Central memory CD4-positive, alpha-beta T cell (primary cell): ENCODE data around the gene DLG2.
"Not testable (repeated sequence)": the region's sequence is repeated elsewhere in the genome, so short reads cannot be mapped to it uniquely, and the experiment has no call there.

ENCODE experiments used
- DNase-seq: peaks from one replicate; pipeline ENCODE4 v3.0.0; 2022

Gene DLG2

GRCh38 chr11:85301895-85302678 is 325.1 kb downstream of the DLG2 start:
- no peak for DNase-seq

DNA sequence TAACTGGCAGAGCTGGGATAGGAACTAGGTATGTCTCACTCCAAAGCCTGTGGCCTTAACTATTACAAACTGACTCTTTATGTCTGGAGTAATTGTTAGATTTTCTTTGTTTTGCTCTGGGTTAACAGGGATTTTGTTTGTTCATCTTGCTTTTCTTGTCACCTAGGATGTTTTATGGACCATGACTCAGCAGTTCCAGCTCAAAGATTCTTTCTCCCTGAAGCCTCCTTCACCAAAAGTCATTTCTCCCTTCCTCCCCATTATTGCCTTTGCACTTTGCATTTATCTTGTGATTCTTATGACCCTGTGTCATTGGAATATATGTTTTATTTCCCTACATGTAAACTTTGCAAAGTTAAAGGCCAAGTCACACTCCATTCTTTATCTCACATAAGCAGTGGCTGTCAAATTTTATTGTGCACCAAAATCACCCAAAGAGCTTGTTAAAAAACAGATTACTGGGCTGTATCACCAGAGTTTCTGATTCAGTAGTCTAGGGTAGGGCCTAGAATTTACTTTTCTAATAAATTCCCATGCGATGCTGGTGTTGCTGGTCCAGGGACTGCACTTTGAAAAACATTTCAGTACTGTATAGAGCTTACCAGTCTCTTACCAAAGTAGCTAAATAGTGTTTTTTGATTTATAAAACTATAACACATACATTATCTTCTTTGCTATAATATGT is 327.7 kb downstream of the DLG2 start:
- no peak for DNase-seq

GRCh38 chr11:85295694-85296271 is 331.4 kb downstream of the DLG2 start:
- no peak for DNase-seq

- DNase-seq, result no peak
Observed at GRCh38 chr11:85281550-85281949, 345.6 kb downstream of the DLG2 start.

DNA sequence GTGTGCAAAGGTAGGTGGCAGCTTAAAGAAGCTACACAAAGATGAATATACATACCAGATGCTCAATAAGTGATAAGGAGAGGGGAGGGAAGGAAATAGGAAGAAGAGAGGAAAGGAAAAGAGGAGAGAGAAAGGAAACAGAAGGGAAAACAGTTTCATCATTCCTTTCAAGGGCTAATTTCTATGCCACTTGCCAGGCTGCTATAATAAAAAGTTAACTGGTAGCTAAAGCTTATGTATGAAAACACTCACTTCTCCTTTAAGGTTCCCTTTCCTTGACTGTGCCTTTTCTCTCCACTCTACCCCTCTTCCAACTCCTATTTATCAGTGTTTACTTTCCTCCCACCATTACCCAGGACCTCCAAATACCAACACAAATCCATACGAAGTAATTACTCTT is 347.9 kb downstream of the DLG2 start:
- no peak for DNase-seq

DNA sequence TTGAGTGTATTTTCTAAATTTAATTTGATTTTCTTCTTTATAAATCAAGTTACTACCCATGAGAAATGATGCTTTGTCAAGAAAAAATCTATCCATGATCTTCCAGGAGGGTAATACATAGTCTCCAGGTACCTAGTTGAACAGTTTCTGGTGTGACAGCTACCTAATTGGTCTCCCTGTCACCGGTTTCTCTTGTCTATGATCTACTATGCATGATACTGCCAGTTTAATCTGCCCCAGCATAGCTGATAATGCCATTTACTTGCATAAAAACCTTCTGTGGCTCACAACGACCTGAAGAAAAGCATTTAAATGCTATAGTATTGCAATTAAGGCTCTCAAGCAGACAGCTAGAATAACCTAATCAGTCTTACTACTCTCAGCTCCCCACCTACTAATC is 349.5 kb downstream of the DLG2 start:
- DNase-seq, result no peak

GRCh38 chr11:85276332-85276731 is 350.8 kb downstream of the DLG2 start:
- no peak for DNase-seq

GRCh38 chr11:85270315-85270714 is 356.8 kb downstream of the DLG2 start:
- not testable (repeated sequence) for DNase-seq

GRCh38 chr11:85269109-85269508 is 358.0 kb downstream of the DLG2 start:
- no peak for DNase-seq

DNA sequence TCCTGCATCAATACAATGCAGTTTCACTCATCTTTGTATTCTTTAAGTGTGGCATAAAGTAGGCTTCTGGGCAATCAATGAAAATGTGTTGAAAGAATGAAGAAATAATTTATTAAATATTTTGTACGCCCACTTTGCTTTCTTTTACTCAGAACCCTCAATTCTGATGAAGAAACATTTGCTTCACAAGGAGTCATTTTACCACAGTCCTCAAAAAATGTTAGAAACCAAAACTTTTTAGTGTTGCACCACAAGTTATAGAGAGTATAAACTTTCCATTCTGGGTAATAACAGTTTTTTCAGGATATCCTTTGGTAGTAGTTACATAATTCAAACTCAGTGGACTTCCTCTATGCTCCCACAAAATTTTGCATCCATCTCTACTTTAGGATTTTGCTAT is 360.5 kb downstream of the DLG2 start:
- DNase-seq, result no peak

DNA sequence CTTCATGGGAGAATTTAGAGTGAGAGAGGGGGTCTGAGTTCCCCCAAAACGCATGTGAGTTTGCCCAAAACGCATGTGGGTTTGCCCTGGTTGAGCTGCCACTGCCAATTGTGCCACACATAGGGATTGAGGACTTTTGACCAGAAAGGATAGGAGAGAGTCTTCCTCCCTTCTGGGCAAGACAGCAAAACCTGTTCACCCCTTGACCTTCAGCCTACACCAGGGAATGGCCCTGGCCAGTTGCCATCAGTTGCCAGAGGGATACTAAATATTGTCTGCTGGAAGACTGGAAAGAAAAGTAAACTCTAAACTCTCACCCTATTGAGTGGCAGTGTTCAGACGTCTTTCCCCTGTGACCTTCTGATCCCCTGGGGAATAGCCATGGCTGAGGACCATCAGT is 363.8 kb downstream of the DLG2 start:
- DNase-seq, result no peak

- no peak for DNase-seq
Observed at GRCh38 chr11:85257837-85258236, 369.3 kb downstream of the DLG2 start.

DNA sequence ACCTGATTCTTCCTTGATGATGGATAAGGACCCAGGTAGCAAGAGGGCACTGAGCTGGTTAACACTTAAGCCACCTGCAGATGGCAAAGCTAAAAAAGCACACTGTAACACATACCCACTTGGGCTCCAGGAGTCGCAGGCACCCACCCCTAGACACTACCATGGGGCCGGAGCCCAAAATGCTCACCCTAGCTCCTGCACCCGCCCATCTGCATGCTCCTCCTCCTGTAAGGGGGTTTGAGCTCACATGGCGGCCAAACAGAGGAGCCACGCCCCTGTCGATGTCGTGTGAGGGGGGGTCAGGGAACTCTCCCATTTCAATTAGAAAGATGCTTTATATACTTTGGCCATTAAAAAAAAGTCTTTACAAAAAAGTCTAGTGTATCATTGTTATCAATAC is 370.7 kb downstream of the DLG2 start:
- no peak for DNase-seq

DNA sequence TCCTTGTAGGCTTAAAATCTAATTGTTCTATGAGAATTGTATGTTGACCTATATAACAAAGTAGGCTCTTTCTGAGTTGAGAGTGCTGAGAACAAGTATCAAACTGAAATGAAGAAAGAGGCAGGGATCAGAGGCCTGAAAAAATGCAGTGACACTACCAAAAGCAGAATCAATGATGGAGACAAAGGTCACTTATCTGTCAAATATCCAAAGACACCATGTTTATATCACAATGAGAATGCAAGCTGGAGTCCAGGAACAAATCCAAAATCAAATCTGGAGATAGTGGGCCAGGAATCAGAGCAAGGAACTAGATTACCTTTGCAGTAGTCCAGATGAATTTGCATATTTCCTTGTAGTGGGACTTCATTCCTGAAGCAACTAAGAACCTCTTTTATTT is 377.7 kb downstream of the DLG2 start:
- DNase-seq, result no peak

DNA sequence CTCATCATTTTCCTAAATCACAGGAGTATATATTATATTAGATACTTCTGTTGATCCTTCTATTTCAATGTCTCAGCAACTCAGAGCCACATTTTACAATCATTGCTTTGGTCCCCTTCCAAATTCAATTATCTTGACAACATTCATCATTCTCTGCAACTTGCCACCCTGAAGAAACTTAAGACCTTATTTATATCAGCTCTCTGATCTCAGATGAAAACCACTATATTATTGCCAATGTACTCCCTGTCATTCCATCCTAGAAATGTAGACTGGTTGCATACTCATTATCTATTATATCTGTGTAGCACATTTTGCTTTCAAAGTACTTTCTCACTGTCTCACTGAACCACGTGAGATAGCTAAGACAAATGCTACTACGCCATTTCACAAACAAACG is 379.3 kb downstream of the DLG2 start:
- no peak for DNase-seq

DNA sequence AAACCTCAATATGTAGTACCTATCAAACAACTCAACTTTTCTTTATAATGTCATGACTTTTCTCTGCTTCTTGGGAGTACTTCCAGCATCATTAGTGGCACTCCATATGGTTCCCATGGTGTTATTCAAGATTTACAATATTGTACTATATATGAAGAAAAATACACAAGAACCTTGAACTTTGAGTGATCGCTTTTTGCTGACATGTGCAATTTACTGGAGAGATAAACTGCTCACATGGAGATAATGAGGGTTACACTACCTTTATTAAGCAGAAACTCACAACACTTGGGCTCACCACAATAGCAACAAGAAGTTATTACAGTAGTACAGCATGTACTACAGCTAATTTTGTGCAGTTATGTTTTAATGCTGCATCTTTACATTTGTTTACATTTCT is 388.2 kb downstream of the DLG2 start:
- no peak for DNase-seq

DNA sequence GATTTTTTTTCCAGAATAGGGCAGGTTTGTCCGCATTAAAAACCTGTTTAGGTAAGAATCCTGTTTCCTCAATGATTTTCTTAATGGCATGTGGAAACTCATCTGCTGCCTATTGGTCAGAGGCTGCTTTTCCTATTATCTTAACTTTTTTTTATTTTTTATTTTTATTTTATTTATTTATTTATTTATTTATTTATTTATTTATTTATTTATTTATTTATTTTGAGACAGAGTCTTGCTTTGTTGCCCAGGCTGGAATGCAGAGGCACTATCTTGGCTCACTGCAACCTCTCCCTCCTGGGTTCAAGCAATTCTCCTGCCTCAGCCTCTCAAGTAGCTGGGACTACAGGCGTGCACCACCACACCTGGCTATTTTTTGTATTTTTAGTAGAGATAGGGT is 389.1 kb downstream of the DLG2 start:
- DNase-seq, result not testable (repeated sequence)

GRCh38 chr11:85236211-85236610 is 390.9 kb downstream of the DLG2 start:
- DNase-seq, result no peak

DNA sequence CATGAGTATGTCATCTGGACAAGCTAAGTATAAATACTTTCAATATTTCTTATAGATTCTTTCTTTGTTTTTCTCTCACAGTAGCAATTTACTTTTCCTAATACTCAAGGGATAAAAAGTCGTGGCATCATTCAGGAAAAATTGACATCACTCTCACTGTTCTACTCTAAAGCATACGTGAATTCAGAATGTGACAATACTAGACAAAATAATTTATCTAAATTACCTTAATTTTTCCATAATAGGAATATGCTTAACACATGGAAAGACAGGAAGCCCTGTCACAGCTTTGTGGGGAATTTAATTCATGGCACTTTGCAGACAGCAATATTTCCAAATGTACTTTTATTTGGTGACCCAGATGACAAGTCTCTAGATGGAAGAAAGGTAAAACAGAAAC is 394.6 kb downstream of the DLG2 start:
- no peak for DNase-seq

GRCh38 chr11:85231588-85231987 is 395.6 kb downstream of the DLG2 start:
- DNase-seq, result no peak

DNA sequence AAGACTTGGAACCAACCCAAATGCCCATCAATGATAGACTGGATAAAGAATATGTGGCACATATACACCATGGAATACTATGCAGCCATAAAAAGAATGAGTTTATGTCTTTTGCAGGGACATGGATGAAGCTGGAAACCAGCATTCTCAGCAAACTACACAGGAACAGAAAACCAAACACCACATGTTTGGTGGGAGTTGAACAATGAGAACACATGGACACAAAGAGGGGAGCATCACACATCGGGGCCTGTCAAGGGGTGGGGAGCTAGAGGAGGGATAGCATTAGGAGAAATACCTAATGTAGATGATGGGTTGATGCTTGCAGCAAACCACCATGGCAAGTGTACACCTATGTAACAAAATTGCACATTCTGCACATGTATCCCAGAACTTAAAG is 397.4 kb downstream of the DLG2 start:
- not testable (repeated sequence) for DNase-seq

- no peak for DNase-seq
Observed at GRCh38 chr11:85196968-85197367, 430.2 kb downstream of the DLG2 start.

DNA sequence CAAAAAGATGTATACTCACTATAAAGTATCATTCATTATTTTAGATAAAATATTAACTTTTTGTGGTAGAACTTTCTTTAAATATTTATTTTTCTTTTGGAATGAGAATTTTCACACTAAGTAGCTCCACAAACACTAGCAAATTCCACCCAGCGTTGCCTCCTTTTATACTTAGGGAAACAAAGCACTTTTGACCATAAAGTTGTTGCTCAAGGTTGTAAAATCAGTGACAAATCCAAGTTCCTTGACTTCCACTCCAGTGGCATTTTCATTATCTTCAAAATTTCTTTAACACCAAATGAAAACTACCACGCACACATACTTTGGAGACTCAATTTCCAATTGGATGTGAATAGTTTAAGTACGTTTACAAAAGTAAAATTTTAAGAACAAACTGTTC is 431.2 kb downstream of the DLG2 start:
- DNase-seq, result no peak

DNA sequence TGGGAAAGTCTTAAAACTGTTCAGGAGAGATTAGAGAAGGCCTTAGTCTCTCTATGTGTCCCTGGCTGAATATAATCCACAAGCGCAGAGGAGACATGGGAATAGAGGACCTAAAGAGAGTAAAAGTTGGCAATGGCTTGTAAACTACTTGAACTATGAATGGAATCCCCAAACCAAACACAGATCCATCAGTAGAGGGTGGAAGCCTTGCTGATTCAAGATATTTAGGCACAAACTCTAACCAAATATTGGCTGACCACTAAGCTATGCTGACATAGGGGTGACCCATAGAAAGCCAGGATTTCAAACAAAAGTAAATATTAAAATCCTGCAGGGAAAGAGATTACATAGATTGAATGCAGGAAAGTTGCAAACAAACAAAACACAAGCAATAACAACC is 439.2 kb downstream of the DLG2 start:
- DNase-seq, result no peak
